WTC11 (cell line): ENCODE results near the gene BSX. TPM values are rescaled to one million over a fixed set of nuclear protein-coding genes. Genes with fewer than 3 reads are reported as not detected.
A peak's percentile ranks its signal among the peaks of the same experiment; 100 is the strongest.

ENCODE experiments used
- ATAC-seq: fragments of 200-7000 bp; cut with Tn5 transposase; 2 replicates; pipeline ENCODE4 v1.10.0; 2021; ENCODE audit warnings: mild to moderate bottlenecking, moderate library complexity
- CTCF ChIA-PET: fragments of 300-600 bp; sonication (Branson Sonifier 250); formaldehyde crosslinking; loops from one replicate; lab custom pipeline; 2021; ENCODE audit warnings: antibody characterized with exemption; lab: Charles Lee
- POLR2A ChIA-PET: fragments of 350-600 bp; sonication (Branson Sonifier 250); formaldehyde crosslinking; loops from one replicate; lab custom pipeline; 2021; ENCODE audit warnings: antibody characterized with exemption; lab: Charles Lee
- DNase-seq: peaks from one replicate; pipeline ENCODE4 v3.0.0; 2021; ENCODE audit warnings: low spot score
- H3K27ac Mint-ChIP-seq: 2 replicates; pipeline ENCODE4 v1.8.0; 2021; ENCODE audit warnings: mixed read lengths
- H3K27me3 Mint-ChIP-seq: 2 replicates; pipeline ENCODE4 v1.8.0; 2021; ENCODE audit warnings: low read depth, mild to moderate bottlenecking, moderate library complexity, mixed read lengths
- H3K36me3 Mint-ChIP-seq: 2 replicates; pipeline ENCODE4 v1.8.0; 2021; ENCODE audit warnings: mixed read lengths
- H3K4me1 Mint-ChIP-seq: 2 replicates; pipeline ENCODE4 v1.8.0; 2022; ENCODE audit warnings: mixed read lengths
- H3K4me3 Mint-ChIP-seq: 2 replicates; pipeline ENCODE4 v1.8.0; 2021; ENCODE audit warnings: mild to moderate bottlenecking, moderate library complexity, mixed read lengths
- H3K9me3 Mint-ChIP-seq: 2 replicates; pipeline ENCODE4 v1.8.0; 2021; ENCODE audit warnings: mixed read lengths
- ARID4B ChIP-seq: sonication (generic); formaldehyde crosslinking; IDR thresholded peaks from 2 replicates; pipeline ENCODE4 v1.8.0; 2023; ENCODE audit warnings: missing genetic modification reagents, mild to moderate bottlenecking, borderline replicate concordance
- HMGXB4 ChIP-seq: sonication (generic); formaldehyde crosslinking; IDR thresholded peaks from 2 replicates; pipeline ENCODE4 v1.8.1; 2023; ENCODE audit warnings: mild to moderate bottlenecking, moderate library complexity, missing genetic modification reagents
- ZNF121 ChIP-seq: sonication (generic); formaldehyde crosslinking; IDR thresholded peaks from 2 replicates; pipeline ENCODE4 v1.8.0; 2023; ENCODE audit warnings: missing genetic modification reagents
- ZNF138 ChIP-seq: sonication (generic); formaldehyde crosslinking; conservative IDR thresholded peaks from 2 replicates; pipeline ENCODE4 v1.8.1; 2022; ENCODE audit warnings: mild to moderate bottlenecking, moderate library complexity, missing genetic modification reagents
- ZNF512 ChIP-seq: sonication (generic); formaldehyde crosslinking; IDR thresholded peaks from 2 replicates; pipeline ENCODE4 v1.8.1; 2022; ENCODE audit warnings: missing genetic modification reagents, borderline replicate concordance
- total RNA-seq: library from RNA; stranded (reverse); gene quantifications from 3 replicates; pipeline ENCODE4 v1.2.3, GENCODE V29; 2021
- TF ChIP-seq, protein P1 (sequence below): sonication (generic); formaldehyde crosslinking; IDR thresholded peaks from 2 replicates; pipeline ENCODE4 v1.8.0; 2023; ENCODE audit warnings: mild to moderate bottlenecking, missing genetic modification reagents
- TF ChIP-seq, protein P2 (sequence below): sonication (generic); formaldehyde crosslinking; IDR thresholded peaks from 2 replicates; pipeline ENCODE4 v1.8.1; 2023; ENCODE audit warnings: mild to moderate bottlenecking, missing genetic modification reagents
- TF ChIP-seq, protein P3 (sequence below): sonication (generic); formaldehyde crosslinking; IDR thresholded peaks from 2 replicates; pipeline ENCODE4 v1.8.1; 2022; ENCODE audit warnings: mild to moderate bottlenecking, moderate library complexity, missing genetic modification reagents

The BSX gene
- total RNA-seq, 1 experiment from 2014 or later = not detected

- TF ChIP-seq, protein P1, sequence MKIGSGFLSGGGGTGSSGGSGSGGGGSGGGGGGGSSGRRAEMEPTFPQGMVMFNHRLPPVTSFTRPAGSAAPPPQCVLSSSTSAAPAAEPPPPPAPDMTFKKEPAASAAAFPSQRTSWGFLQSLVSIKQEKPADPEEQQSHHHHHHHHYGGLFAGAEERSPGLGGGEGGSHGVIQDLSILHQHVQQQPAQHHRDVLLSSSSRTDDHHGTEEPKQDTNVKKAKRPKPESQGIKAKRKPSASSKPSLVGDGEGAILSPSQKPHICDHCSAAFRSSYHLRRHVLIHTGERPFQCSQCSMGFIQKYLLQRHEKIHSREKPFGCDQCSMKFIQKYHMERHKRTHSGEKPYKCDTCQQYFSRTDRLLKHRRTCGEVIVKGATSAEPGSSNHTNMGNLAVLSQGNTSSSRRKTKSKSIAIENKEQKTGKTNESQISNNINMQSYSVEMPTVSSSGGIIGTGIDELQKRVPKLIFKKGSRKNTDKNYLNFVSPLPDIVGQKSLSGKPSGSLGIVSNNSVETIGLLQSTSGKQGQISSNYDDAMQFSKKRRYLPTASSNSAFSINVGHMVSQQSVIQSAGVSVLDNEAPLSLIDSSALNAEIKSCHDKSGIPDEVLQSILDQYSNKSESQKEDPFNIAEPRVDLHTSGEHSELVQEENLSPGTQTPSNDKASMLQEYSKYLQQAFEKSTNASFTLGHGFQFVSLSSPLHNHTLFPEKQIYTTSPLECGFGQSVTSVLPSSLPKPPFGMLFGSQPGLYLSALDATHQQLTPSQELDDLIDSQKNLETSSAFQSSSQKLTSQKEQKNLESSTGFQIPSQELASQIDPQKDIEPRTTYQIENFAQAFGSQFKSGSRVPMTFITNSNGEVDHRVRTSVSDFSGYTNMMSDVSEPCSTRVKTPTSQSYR (CRISPR knock-in tag) = no peak
- TF ChIP-seq, protein P2, sequence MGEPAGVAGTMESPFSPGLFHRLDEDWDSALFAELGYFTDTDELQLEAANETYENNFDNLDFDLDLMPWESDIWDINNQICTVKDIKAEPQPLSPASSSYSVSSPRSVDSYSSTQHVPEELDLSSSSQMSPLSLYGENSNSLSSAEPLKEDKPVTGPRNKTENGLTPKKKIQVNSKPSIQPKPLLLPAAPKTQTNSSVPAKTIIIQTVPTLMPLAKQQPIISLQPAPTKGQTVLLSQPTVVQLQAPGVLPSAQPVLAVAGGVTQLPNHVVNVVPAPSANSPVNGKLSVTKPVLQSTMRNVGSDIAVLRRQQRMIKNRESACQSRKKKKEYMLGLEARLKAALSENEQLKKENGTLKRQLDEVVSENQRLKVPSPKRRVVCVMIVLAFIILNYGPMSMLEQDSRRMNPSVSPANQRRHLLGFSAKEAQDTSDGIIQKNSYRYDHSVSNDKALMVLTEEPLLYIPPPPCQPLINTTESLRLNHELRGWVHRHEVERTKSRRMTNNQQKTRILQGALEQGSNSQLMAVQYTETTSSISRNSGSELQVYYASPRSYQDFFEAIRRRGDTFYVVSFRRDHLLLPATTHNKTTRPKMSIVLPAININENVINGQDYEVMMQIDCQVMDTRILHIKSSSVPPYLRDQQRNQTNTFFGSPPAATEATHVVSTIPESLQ (CRISPR knock-in tag) = no peak
These were observed 13.9 kb upstream of the BSX start (continued) for GRCh38 chr11:122995526-122995925.

GRCh38 chr11:122984186-122985011 is 2.8 kb upstream of the BSX start:
- Mint-ChIP-seq H3K4me1 (peaks cover 33% of the 10 kb centered on the region), H3K27me3 (peaks cover 95% of the 10 kb centered on the region), H3K27ac (no peak overlapping the region), H3K9me3 (peaks cover 2% of the 10 kb centered on the region), H3K4me3 (peak overlapping the region; percentile 86), H3K36me3 (no peaks in the 10 kb centered on the region)
- TF ChIP-seq, protein P3, sequence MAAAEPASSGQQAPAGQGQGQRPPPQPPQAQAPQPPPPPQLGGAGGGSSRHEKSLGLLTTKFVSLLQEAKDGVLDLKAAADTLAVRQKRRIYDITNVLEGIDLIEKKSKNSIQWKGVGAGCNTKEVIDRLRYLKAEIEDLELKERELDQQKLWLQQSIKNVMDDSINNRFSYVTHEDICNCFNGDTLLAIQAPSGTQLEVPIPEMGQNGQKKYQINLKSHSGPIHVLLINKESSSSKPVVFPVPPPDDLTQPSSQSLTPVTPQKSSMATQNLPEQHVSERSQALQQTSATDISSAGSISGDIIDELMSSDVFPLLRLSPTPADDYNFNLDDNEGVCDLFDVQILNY (CRISPR knock-in tag) = no peak
- TF ChIP-seq ARID4B (CRISPR knock-in tag) (no peak), ZNF512 (CRISPR knock-in tag) (0 out of 2 replicates have a peak, but pooled peaks have one; percentile 31)
- ChIA-PET POLR2A (no interaction called here), CTCF (interaction anchor here (0.7 to 4.2 kb wide), 5 partner anchors 18 to 70 kb away, joined by 3 to 38 read pairs (median 6); no protein-coding TSS in a partner anchor)
- peak; percentile 56 for DNase-seq
- peak; percentile 35 for ATAC-seq

DNA sequence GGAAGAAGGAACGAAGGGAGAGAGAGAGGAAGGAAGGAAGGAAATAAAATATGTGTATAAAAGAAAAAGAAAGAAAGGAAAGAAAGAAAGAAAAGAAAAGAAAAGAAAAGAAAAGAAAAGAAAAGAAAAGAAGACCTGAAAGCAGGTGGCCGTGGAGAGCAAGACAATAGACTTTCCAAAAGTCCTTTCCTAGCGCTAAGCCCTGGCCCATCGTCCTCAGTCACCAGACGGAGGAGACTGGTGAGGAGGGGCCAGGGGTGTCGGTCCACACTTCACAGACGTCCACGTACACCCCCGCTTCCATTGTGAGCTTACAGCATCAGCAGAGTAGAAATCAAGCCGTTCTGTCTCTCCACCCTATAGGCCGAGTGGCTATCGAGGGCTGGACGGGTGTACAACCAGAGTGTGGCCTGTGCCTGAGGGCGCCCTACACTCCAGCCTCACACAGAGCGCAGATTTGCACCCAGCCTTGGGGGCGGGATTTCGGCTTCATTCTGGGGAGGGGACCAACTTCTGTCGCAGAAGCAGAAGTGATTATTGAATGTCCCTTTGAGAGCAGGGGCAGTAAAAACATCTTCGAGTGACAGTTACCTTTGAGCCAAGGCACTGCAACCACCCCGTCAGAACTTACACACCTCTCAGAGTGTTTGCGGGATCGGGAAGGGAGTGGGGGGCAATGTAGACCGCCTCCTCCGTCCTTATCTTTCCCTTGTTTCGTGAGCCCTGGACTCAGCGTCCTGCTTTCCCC is 2.0 kb upstream of the BSX start:
- ChIA-PET POLR2A (no interaction called here), CTCF (interaction anchor here (1.1 to 4.2 kb wide), 3 partner anchors 37 to 70 kb away, joined by 6 to 38 read pairs (median 8); no protein-coding TSS in a partner anchor)
- peak; percentile 20 for DNase-seq
- no peak overlapping the region for H3K27ac Mint-ChIP-seq
- H3K4me1 Mint-ChIP-seq = peaks cover 39% of the 10 kb centered on the region
- no peak for TF ChIP-seq ZNF121
- TF ChIP-seq ZNF512 (CRISPR knock-in tag) = peak; percentile 96; the same call in 1 of the 2 replicates
- TF ChIP-seq ZNF138 (CRISPR knock-in tag) = no peak
- 0 out of 2 replicates have a peak, but pooled peaks have one; percentile 5 for TF ChIP-seq HMGXB4
- peaks cover 96% of the 10 kb centered on the region for H3K27me3 Mint-ChIP-seq
- peak; percentile 7 for ATAC-seq
- no peaks in the 10 kb centered on the region for H3K9me3 Mint-ChIP-seq
- H3K4me3 Mint-ChIP-seq = peak overlapping the region; percentile 86
- H3K36me3 Mint-ChIP-seq = no peaks in the 10 kb centered on the region
